HEK293 (cell line): Measurements from ENCODE around the gene ACTL8.

Experiments
- CTCF ChIA-PET: fragments of 350-600 bp; formaldehyde crosslinking; extraction: SDS; loops from one replicate; lab custom pipeline; 2021; ENCODE audit warnings: antibody characterized with exemption; lab: Yijun Ruan, JAX
- POLR2A ChIA-PET: fragments of 300-600 bp; formaldehyde crosslinking; extraction: SDS; loops from one replicate; lab custom pipeline; 2020; ENCODE audit warnings: antibody characterized with exemption, inconsistent platforms; lab: Yijun Ruan, JAX
- H3K27ac ChIP-seq: fragments of 200-500 bp; sonication (Bioruptor generic); 2 replicates; pipeline ENCODE4 v1.5.1; 2014; ENCODE audit warnings: low read depth, low read length, control low read depth, inconsistent platforms; ENCODE audit errors: extremely low read depth
- H3K36me3 ChIP-seq, 2 experiments: fragments of 200-500 bp in 1 of 2; sonication (Bioruptor generic) in 1 of 2; 1 replicate in 1 of 2; 2 replicates in 1 of 2; pipeline ENCODE4 v1.5.1; 2014 to 2017; ENCODE audit warnings: inconsistent platforms in 2 of 2, low read length in 2 of 2; ENCODE audit not compliant: control insufficient read depth in 2 of 2, insufficient read depth in 1 of 2
- H3K4me1 ChIP-seq: fragments of 200-500 bp; sonication (Bioruptor generic); 2 replicates; pipeline ENCODE4 v1.5.1; 2014; ENCODE audit warnings: mild to moderate bottlenecking, low read length, inconsistent platforms; ENCODE audit not compliant: control insufficient read depth, insufficient read depth
- H3K4me3 ChIP-seq: 2 replicates; pipeline ENCODE4 v1.5.1; 2011; ENCODE audit warnings: low read depth, mild to moderate bottlenecking, control low read depth, low read length, moderate library complexity
- H3K9me3 ChIP-seq: fragments of 200-500 bp; sonication (Bioruptor generic); 2 replicates; pipeline ENCODE4 v1.5.1; 2014; ENCODE audit warnings: low read depth, low read length, inconsistent platforms; ENCODE audit not compliant: control insufficient read depth, insufficient read depth
- BCL11A ChIP-seq: fragments of 450-650 bp; formaldehyde crosslinking; IDR thresholded peaks from 2 replicates; pipeline ENCODE4 v1.5.1; 2016; ENCODE audit warnings: low read depth, missing biosample characterization, missing genetic modification characterization
- MEIS1 ChIP-seq: sonication (generic); formaldehyde crosslinking; IDR thresholded peaks from 2 replicates; pipeline ENCODE4 v1.8.1; 2022; ENCODE audit warnings: missing genetic modification reagents, mild to moderate bottlenecking, borderline replicate concordance
- OVOL3 ChIP-seq: fragments of 450-650 bp; formaldehyde crosslinking; IDR thresholded peaks from 2 replicates; pipeline ENCODE4 v1.5.1; 2016; ENCODE audit warnings: missing biosample characterization, missing genetic modification characterization
- TRIM28 ChIP-seq: IDR thresholded peaks from 2 replicates; pipeline ENCODE4 v1.6.1; 2011; ENCODE audit warnings: low read length, control low read depth, borderline replicate concordance
- ZBTB20 ChIP-seq: fragments of 450-650 bp; formaldehyde crosslinking; IDR thresholded peaks from 2 replicates; pipeline ENCODE4 v1.5.1; 2016; ENCODE audit warnings: missing biosample characterization, missing genetic modification characterization
- ZBTB8A ChIP-seq: fragments of 450-650 bp; formaldehyde crosslinking; IDR thresholded peaks from 2 replicates; pipeline ENCODE4 v1.5.1; 2016; ENCODE audit warnings: missing biosample characterization, missing genetic modification characterization
- ZNF140 ChIP-seq: fragments of 450-650 bp; formaldehyde crosslinking; IDR thresholded peaks from 2 replicates; pipeline ENCODE4 v1.5.1; 2016; ENCODE audit warnings: missing biosample characterization, missing genetic modification characterization
- ZNF16 ChIP-seq: fragments of 450-650 bp; formaldehyde crosslinking; IDR thresholded peaks from 2 replicates; pipeline ENCODE4 v1.5.1; 2016; ENCODE audit warnings: low read depth, missing biosample characterization, missing genetic modification characterization
- ZNF221 ChIP-seq: fragments of 450-650 bp; formaldehyde crosslinking; IDR thresholded peaks from 2 replicates; pipeline ENCODE4 v1.5.1; 2017; ENCODE audit warnings: missing biosample characterization, missing genetic modification characterization, borderline replicate concordance
- ZNF239 ChIP-seq: fragments of 450-650 bp; formaldehyde crosslinking; IDR thresholded peaks from 2 replicates; pipeline ENCODE4 v1.5.1; 2016; ENCODE audit warnings: missing biosample characterization, missing genetic modification characterization
- ZNF266 ChIP-seq: fragments of 450-650 bp; formaldehyde crosslinking; IDR thresholded peaks from 2 replicates; pipeline ENCODE4 v1.5.1; 2016; ENCODE audit warnings: missing biosample characterization, missing genetic modification characterization, low read depth
- ZNF311 ChIP-seq: fragments of 450-650 bp; formaldehyde crosslinking; IDR thresholded peaks from 2 replicates; pipeline ENCODE4 v1.5.1; 2017; ENCODE audit warnings: missing biosample characterization, missing genetic modification characterization, borderline replicate concordance
- ZNF350 ChIP-seq: fragments of 450-650 bp; formaldehyde crosslinking; IDR thresholded peaks from 2 replicates; pipeline ENCODE4 v1.5.0; 2017; ENCODE audit warnings: missing biosample characterization, mild to moderate bottlenecking, missing genetic modification characterization
- ZNF394 ChIP-seq: fragments of 450-650 bp; formaldehyde crosslinking; IDR thresholded peaks from 2 replicates; pipeline ENCODE4 v1.5.1; 2016; ENCODE audit warnings: missing biosample characterization, missing genetic modification characterization, mild to moderate bottlenecking, moderate library complexity, borderline replicate concordance
- ZNF416 ChIP-seq: fragments of 450-650 bp; formaldehyde crosslinking; IDR thresholded peaks from 2 replicates; pipeline ENCODE4 v1.5.1; 2016; ENCODE audit warnings: missing biosample characterization, missing genetic modification characterization
- ZNF560 ChIP-seq: fragments of 450-650 bp; formaldehyde crosslinking; IDR thresholded peaks from 2 replicates; pipeline ENCODE4 v1.5.1; 2017; ENCODE audit warnings: missing biosample characterization, missing genetic modification characterization, borderline replicate concordance
- ZNF670 ChIP-seq: fragments of 450-650 bp; formaldehyde crosslinking; IDR thresholded peaks from 2 replicates; pipeline ENCODE4 v1.5.1; 2016; ENCODE audit warnings: missing biosample characterization, missing genetic modification characterization, low read depth
- ZNF677 ChIP-seq: fragments of 450-650 bp; IDR thresholded peaks from 2 replicates; pipeline ENCODE4 v1.5.0; 2018; ENCODE audit warnings: missing biosample characterization, mild to moderate bottlenecking, missing genetic modification characterization, moderate library complexity
- ZNF701 ChIP-seq: fragments of 450-650 bp; formaldehyde crosslinking; IDR thresholded peaks from 2 replicates; pipeline ENCODE4 v1.5.1; 2016; ENCODE audit warnings: missing biosample characterization, missing genetic modification characterization
- ZNF777 ChIP-seq: fragments of 450-650 bp; formaldehyde crosslinking; IDR thresholded peaks from 2 replicates; pipeline ENCODE4 v1.5.1; 2017; ENCODE audit warnings: missing biosample characterization, missing genetic modification characterization, borderline replicate concordance
- ZNF785 ChIP-seq: fragments of 450-650 bp; formaldehyde crosslinking; IDR thresholded peaks from 2 replicates; pipeline ENCODE4 v1.5.1; 2016; ENCODE audit warnings: missing biosample characterization, missing genetic modification characterization
- ZSCAN30 ChIP-seq: fragments of 450-650 bp; IDR thresholded peaks from 2 replicates; pipeline ENCODE4 v1.5.1; 2018; ENCODE audit warnings: missing biosample characterization, mild to moderate bottlenecking, missing genetic modification characterization, moderate library complexity
- ZXDB ChIP-seq: fragments of 450-650 bp; formaldehyde crosslinking; IDR thresholded peaks from 2 replicates; pipeline ENCODE4 v1.5.1; 2016; ENCODE audit warnings: missing biosample characterization, missing genetic modification characterization
- TF ChIP-seq, protein P1 (sequence below): fragments of 450-650 bp; formaldehyde crosslinking; IDR thresholded peaks from 2 replicates; pipeline ENCODE4 v1.5.1; 2016; ENCODE audit warnings: missing biosample characterization, missing genetic modification characterization
- TF ChIP-seq, protein P2 (sequence below): fragments of 450-650 bp; IDR thresholded peaks from 2 replicates; pipeline ENCODE4 v1.5.1; 2018; ENCODE audit warnings: missing biosample characterization, mild to moderate bottlenecking, missing genetic modification characterization
- TF ChIP-seq, protein P3 (sequence below): fragments of 450-650 bp; formaldehyde crosslinking; IDR thresholded peaks from 2 replicates; pipeline ENCODE4 v1.5.1; 2016; ENCODE audit warnings: missing biosample characterization, missing genetic modification characterization

Gene ACTL8

DNA sequence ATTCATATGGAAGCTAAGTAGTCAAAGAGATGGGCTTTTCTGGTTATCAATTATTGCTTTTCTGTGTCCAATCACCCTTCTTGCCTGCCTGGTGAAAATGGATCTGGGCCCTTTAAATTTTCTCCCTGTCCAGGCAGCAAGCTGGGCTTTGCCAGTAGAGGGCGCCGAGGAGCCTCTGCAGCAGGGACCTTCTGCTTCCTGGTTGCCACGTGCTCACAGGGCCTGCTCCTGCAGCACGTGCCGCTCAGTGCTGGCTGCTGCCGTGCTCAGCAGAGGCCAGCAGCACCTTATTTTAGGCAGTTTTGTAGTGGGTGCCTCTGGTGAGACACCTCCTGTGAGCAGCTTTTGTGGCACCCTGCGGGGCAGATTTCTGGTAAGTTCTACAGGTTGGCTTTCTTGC, 4.0 kb downstream of the ACTL8 start (continued):
- TF ChIP-seq ZBTB20 (tag by site-specific recombination) = no peak

DNA sequence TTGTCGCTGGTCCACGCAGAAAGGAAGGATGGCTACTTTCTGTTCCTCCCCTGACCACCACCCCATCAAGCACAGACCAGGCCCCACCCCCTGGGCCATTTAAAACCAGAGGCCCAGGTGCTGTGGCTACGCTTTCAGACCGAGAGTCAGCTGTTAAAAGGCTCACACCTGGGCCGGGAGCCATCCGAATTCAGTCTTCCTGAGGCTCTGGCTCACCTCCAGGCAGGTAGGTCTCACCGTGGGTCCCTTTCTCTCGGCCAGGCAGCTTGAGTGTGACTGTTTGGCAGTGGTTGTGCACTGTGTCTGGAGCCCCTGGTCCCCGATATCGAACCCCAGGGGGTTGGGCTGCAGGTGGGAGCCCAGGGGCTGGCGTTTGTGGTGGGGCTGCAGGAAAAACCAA, 7.2 kb downstream of the ACTL8 start:
- Histone ChIP-seq H3K36me3 (no peaks in the 10 kb centered on the region), H3K27ac (no peak overlapping the region), H3K4me3 (no peak overlapping the region), H3K4me1 (no peaks in the 10 kb centered on the region), H3K9me3 (no peaks in the 10 kb centered on the region)
- TF ChIP-seq MEIS1 (no peak), ZNF785 (tag by site-specific recombination) (no peak), ZBTB8A (tag by site-specific recombination) (no peak), BCL11A (no peak), OVOL3 (no peak), ZNF350 (tag by site-specific recombination) (no peak), ZNF677 (tag by site-specific recombination) (no peak), ZNF670 (tag by site-specific recombination) (no peak), ZNF394 (tag by site-specific recombination) (no peak), ZNF701 (tag by site-specific recombination) (no peak), ZNF266 (no peak), ZNF777 (tag by site-specific recombination) (no peak)
- TF ChIP-seq, protein P1, sequence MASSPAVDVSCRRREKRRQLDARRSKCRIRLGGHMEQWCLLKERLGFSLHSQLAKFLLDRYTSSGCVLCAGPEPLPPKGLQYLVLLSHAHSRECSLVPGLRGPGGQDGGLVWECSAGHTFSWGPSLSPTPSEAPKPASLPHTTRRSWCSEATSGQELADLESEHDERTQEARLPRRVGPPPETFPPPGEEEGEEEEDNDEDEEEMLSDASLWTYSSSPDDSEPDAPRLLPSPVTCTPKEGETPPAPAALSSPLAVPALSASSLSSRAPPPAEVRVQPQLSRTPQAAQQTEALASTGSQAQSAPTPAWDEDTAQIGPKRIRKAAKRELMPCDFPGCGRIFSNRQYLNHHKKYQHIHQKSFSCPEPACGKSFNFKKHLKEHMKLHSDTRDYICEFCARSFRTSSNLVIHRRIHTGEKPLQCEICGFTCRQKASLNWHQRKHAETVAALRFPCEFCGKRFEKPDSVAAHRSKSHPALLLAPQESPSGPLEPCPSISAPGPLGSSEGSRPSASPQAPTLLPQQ = no peak
- ChIA-PET POLR2A (no interaction called here), CTCF (interaction anchor here (0.7 kb wide), 1 partner anchor 365 kb away, joined by 4 read pairs; no protein-coding TSS in a partner anchor)

DNA sequence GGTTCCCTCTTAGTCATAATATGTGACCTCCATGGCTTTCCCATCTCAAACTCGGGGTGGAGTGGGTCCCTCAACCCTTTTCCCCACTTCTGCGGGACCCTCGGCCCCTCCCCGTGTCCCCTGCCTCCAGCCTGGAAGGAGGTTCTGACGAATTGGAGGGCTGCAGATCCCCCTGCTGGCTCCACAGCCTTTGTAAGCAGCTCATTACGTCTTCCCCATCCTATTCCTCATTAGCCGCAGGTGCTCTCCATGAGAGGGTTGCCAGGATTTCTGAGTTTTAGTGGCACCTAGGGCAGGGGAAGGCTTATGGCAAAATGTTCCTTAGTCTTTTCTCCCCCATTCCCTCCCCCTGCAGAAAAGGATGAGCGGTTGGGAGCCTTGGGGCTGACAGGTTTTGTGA, 8.3 kb downstream of the ACTL8 start:
- Histone ChIP-seq H3K4me1 (no peaks in the 10 kb centered on the region), H3K4me3 (no peak overlapping the region), H3K27ac (no peak overlapping the region), H3K9me3 (no peaks in the 10 kb centered on the region), H3K36me3 (no peaks in the 10 kb centered on the region)
- ChIA-PET POLR2A (no interaction called here), CTCF (interaction anchor here (1.0 kb wide), 1 partner anchor 63 kb away, joined by 3 read pairs; no protein-coding TSS in a partner anchor)
- no peak for TF ChIP-seq ZNF140 (tag by site-specific recombination)
- no peak for TF ChIP-seq ZNF239
- no peak for TF ChIP-seq ZNF560 (tag by site-specific recombination)
- TF ChIP-seq, protein P2, sequence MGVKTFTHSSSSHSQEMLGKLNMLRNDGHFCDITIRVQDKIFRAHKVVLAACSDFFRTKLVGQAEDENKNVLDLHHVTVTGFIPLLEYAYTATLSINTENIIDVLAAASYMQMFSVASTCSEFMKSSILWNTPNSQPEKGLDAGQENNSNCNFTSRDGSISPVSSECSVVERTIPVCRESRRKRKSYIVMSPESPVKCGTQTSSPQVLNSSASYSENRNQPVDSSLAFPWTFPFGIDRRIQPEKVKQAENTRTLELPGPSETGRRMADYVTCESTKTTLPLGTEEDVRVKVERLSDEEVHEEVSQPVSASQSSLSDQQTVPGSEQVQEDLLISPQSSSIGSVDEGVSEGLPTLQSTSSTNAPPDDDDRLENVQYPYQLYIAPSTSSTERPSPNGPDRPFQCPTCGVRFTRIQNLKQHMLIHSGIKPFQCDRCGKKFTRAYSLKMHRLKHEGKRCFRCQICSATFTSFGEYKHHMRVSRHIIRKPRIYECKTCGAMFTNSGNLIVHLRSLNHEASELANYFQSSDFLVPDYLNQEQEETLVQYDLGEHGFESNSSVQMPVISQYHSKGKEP (tag by site-specific recombination) = no peak
- no peak for TF ChIP-seq ZNF416 (tag by site-specific recombination)
- TF ChIP-seq ZNF311 (tag by site-specific recombination) = no peak
- TF ChIP-seq TRIM28 = no peak
- no peak for TF ChIP-seq ZXDB (tag by site-specific recombination)
- TF ChIP-seq, protein P3, sequence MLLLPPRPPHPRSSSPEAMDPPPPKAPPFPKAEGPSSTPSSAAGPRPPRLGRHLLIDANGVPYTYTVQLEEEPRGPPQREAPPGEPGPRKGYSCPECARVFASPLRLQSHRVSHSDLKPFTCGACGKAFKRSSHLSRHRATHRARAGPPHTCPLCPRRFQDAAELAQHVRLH = no peak
- no peak for TF ChIP-seq ZNF16 (tag by site-specific recombination)
- TF ChIP-seq ZNF221 (tag by site-specific recombination) = no peak
- TF ChIP-seq ZSCAN30 = no peak
